Stimulated activated CD4-positive, alpha-beta T cell treated with anti-CD3 and anti-CD28 coated beads, Interleukin-1b, Interleukin-23, amount 100 ng/mL, for 48 hours (primary cell): ENCODE measurements around the gene HAAO.

Experiments used
- DNase-seq: peaks from one replicate; pipeline ENCODE4 v3.0.0-alpha.2; 2020

The HAAO gene

DNA sequence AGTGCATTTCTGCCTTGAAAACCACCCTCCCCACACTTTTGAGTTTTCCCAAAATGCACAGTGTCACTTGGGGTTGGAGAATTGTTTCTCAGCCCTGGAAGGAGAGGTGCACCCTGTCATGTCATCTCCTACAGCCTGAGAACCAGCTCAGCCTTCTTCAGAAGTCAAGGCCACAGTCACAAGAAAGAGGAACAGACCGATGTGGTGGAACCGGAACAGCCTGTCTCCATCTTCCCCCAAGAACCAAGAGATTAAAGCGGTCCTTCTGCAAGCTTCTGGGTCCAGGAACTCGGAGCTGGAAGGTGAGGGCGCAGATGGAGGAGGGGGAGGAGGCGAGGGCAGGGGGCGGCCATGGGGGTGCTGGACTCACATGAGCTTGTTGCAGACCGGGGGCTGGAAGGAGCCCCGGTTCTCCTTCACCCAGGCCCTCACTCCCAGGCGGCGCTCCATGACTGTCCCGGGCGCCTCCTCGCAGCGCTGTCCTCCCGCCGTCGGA, 248 bp downstream of the HAAO start:
- DNase-seq: no peak

DNA sequence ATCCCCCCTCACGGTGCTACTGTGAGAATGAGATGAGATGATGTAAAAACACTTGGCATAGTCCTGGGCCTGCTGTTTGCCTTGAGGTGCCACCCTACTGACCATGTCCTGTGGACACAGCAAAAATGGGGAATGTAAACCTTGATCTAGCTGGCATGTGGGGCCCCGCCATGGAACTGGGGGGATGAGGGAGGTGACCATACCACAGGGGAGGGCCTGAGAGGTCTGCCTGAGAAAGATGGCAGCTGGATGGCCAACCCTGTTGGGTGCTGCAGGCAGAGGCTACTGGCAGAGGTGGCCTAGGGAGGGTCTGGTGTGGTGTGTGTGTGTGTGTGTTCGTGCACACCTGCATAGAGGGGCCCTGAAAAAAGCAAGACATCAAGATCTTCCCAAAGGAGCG, 777 bp downstream of the HAAO start:
- no peak for DNase-seq

DNA sequence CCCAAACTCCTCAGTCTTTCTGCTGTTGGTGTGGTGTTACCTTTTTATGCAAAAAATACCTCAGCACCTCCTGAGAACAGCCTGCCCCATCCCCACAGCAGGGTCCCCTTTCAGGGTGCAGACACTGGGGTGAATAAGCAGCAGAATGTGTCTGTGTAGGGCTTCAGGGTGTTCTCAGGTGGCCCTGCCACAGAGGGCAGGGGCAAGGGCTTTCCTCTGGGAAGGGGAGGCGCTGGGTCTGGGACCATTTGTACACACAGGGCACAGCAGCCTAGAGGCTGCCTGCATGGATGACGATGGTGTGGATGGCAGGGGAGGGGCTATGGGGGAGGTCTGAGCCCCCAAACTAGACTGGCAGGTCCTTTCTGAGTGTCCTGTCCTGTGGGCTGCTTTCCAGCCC, 2.6 kb downstream of the HAAO start:
- no peak for DNase-seq

- DNase-seq: no peak
Measured at GRCh38 chr2:42788882-42789281, 3.5 kb downstream of the HAAO start.

- no peak for DNase-seq
Measured at GRCh38 chr2:42788478-42788793, 3.9 kb downstream of the HAAO start.

GRCh38 chr2:42787788-42788477, 4.5 kb downstream of the HAAO start:
- DNase-seq: no peak

DNA sequence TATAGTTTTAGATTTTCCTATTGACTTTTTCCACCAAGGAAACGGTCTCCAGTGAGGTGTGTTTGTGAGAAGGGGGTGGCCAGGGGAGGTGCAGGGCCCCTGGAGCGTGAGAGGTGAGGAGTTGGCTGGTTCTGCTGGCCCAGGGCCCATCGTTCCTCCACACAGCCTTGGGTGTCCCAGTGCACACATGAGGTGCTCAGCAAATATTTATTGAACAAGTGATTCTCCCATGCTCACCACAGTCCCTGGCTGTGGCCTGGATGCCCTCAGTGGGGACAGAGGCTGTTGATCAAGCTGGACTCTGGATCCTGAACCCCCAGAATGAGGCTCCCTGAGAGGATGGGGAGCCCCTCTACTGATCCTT, 5.0 kb downstream of the HAAO start:
- DNase-seq: no peak

GRCh38 chr2:42786561-42787345, 5.6 kb downstream of the HAAO start:
- no peak for DNase-seq

DNA sequence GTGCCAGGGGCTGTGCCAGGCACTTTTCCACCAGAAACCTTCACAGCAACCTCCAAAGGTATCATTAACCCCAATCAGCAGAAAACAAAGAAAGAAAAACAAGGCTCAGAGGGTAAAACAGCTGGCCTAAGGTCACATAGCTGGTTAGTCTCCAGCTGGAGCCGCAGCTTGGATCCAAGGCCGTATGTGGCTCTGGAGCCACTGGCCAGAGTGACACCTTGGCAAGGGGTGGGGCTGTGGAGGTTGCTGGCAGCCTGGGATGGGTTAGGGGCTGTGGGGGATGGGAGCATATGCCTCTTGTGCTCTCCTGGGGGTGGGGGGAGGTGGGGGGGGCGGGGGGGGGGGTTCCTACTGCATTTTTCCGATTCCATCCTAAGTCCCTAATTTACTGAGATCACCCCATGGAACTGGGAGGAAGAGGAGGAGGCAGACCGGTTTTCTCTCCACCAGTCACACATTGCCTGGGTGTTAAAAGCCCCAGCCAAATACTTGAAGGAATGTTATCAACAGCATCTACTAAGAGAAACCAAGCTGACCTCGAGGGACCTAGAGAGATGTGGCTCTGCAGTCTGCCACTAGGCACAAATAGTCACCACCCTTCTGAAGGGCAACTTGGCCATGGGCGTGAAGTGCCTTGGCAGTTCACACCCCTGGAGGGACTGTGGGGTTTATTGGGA, 8.0 kb downstream of the HAAO start:
- DNase-seq: no peak

- no peak for DNase-seq
Measured at GRCh38 chr2:42783511-42783910, 8.9 kb downstream of the HAAO start.

- no peak for DNase-seq
Measured at GRCh38 chr2:42781181-42781580, 11.2 kb downstream of the HAAO start.

- DNase-seq: no peak
Measured at GRCh38 chr2:42777883-42778805, 14.2 kb downstream of the HAAO start.

- DNase-seq: no peak
Measured at GRCh38 chr2:42775810-42776209, 16.6 kb downstream of the HAAO start.

- no peak for DNase-seq
Measured at GRCh38 chr2:42775186-42775585, 17.2 kb downstream of the HAAO start.

DNA sequence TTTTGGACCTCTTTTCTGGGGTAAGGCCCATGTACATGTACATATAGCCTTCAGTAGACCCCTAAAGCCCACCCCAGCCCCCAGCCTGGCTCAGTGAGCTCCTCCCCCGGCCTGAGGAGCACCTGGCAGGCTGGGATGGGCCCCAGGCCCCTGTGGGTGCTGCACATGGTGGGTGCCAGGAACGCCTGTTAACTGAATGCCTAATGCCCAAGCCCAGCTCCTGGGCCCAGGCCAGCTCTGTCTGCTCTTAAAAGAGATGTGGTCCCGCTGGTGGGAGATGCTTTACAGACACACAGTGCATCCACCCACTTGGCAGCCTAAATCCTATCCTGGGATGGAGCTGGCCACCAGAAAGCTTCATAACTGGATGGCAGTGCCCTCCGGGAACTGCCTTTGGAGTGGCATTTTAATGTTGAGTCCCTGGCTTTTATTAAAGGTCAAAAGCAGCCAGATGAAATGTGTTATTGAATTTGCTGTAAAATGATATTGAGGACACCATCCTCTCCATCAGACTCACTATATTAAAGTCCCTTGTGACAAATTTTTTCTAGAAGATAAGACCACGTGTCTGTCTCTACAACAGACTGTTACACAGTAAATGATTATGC, 20.7 kb downstream of the HAAO start:
- DNase-seq: no peak

GRCh38 chr2:42770288-42771131, 21.9 kb downstream of the HAAO start:
- DNase-seq: no peak

GRCh38 chr2:42769583-42770287, 22.6 kb downstream of the HAAO start:
- no peak for DNase-seq

DNA sequence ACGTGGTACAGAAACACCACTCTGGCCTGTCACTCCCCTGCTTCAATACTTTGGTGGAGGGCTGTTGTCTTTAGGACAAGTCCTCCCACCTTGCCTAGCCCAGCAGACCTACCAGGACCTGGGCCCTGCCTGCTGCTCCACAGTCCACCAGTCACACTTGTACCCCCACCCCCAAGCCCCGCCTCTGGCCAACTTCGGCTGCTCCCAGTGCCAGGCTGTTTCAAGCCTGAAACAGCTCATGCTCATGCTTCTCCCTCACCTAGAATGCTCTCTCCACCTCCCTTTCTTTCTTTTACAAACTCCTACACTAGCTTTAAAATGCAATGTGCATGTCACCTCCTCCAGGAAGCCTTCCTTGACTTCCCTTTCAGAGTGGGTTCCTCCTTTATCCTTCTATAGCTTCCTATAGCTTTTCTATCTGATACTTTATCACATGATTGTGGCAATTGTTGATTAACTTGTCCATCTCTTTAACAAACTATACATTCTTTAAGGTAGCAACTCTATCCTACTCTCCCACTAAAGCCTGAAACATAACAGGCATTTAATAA, 23.6 kb downstream of the HAAO start:
- DNase-seq: no peak

GRCh38 chr2:42767899-42768705, 24.3 kb downstream of the HAAO start:
- DNase-seq: no peak
